ENCODE data around the gene STARD3NL. TPM values are rescaled to one million over a fixed set of nuclear protein-coding genes. Genes with fewer than 3 reads are reported as not detected.

Gene STARD3NL
- total RNA-seq, 1 donor from 2014 or later, result 33.4 TPM

- DNase-seq (ENCODE audit: low spot score), result no peak
- Mint-ChIP-seq H3K4me1 (ENCODE audit: low read depth) (peaks cover 44% of the 10 kb centered on the region), H3K36me3 (ENCODE audit: low read depth) (peaks cover 5% of the 10 kb centered on the region), H3K4me3 (ENCODE audit: unreplicated experiment) (no peak overlapping the region), H3K27ac (ENCODE audit: unreplicated experiment) (no peak overlapping the region), H3K9me3 (ENCODE audit: low read depth) (no peaks in the 10 kb centered on the region), H3K27me3 (ENCODE audit: low read depth) (no peaks in the 10 kb centered on the region)
- TF ChIP-seq CTCF (IDR thresholded peaks at IDR 0.05), result no peak
These were observed 3.1 kb downstream of the STARD3NL start for GRCh38 chr7:38181111-38181510.

GRCh38 chr7:38182450-38182849 lies 4.4 kb downstream of the STARD3NL start:
- Mint-ChIP-seq H3K4me1 (ENCODE audit: low read depth) (peaks cover 57% of the 10 kb centered on the region), H3K9me3 (ENCODE audit: low read depth) (no peaks in the 10 kb centered on the region), H3K27ac (ENCODE audit: unreplicated experiment) (no peak overlapping the region), H3K4me3 (ENCODE audit: unreplicated experiment) (no peak overlapping the region), H3K27me3 (ENCODE audit: low read depth) (no peaks in the 10 kb centered on the region), H3K36me3 (ENCODE audit: low read depth) (peaks cover 5% of the 10 kb centered on the region)
- no peak for TF ChIP-seq CTCF (IDR thresholded peaks at IDR 0.05)
- DNase-seq (ENCODE audit: low spot score), result no peak

GRCh38 chr7:38185395-38186307 lies 7.6 kb downstream of the STARD3NL start:
- H3K9me3 Mint-ChIP-seq (ENCODE audit: low read depth), result no peaks in the 10 kb centered on the region

GRCh38 chr7:38186593-38187314 lies 8.7 kb downstream of the STARD3NL start:
- TF ChIP-seq CTCF (IDR thresholded peaks at IDR 0.05), result no peak
- Mint-ChIP-seq H3K4me3 (ENCODE audit: unreplicated experiment) (no peak overlapping the region), H3K27me3 (ENCODE audit: low read depth) (no peaks in the 10 kb centered on the region), H3K27ac (ENCODE audit: unreplicated experiment) (peak overlapping the region; percentile 88), H3K4me1 (ENCODE audit: low read depth) (peaks cover 57% of the 10 kb centered on the region), H3K9me3 (ENCODE audit: low read depth) (peaks cover 5% of the 10 kb centered on the region), H3K36me3 (ENCODE audit: low read depth) (peaks cover 7% of the 10 kb centered on the region)
- no peak for DNase-seq (ENCODE audit: low spot score)

More at GRCh38 chr7:38185395-38186307, 7.6 kb downstream of the STARD3NL start:
- no peak for TF ChIP-seq CTCF (IDR thresholded peaks at IDR 0.05)
- H3K4me1 Mint-ChIP-seq (ENCODE audit: low read depth), result peaks cover 57% of the 10 kb centered on the region
- peaks cover 5% of the 10 kb centered on the region for H3K36me3 Mint-ChIP-seq (ENCODE audit: low read depth)
- no peaks in the 10 kb centered on the region for H3K27me3 Mint-ChIP-seq (ENCODE audit: low read depth)
- peak overlapping the region; percentile 30 for H3K27ac Mint-ChIP-seq (ENCODE audit: unreplicated experiment)
- DNase-seq (ENCODE audit: low spot score), result no peak
- no peak overlapping the region for H3K4me3 Mint-ChIP-seq (ENCODE audit: unreplicated experiment)

GRCh38 chr7:38187794-38188440 lies 9.9 kb downstream of the STARD3NL start:
- H3K36me3 Mint-ChIP-seq (ENCODE audit: low read depth), result peaks cover 9% of the 10 kb centered on the region
- no peak overlapping the region for H3K4me3 Mint-ChIP-seq (ENCODE audit: unreplicated experiment)
- TF ChIP-seq CTCF (IDR thresholded peaks at IDR 0.05), result no peak
- peaks cover 61% of the 10 kb centered on the region for H3K4me1 Mint-ChIP-seq (ENCODE audit: low read depth)
- DNase-seq (ENCODE audit: low spot score), result no peak
- H3K27me3 Mint-ChIP-seq (ENCODE audit: low read depth), result no peaks in the 10 kb centered on the region
- peak overlapping the region; percentile 41 for H3K27ac Mint-ChIP-seq (ENCODE audit: unreplicated experiment)
- peaks cover 8% of the 10 kb centered on the region for H3K9me3 Mint-ChIP-seq (ENCODE audit: low read depth)
